ENCODE measurements around the gene ATF7. TPM values are rescaled to one million over a fixed set of nuclear protein-coding genes. Genes with fewer than 3 reads are reported as not detected.

Gene ATF7
- total RNA-seq, 1 donor, result 17.4 TPM

DNA sequence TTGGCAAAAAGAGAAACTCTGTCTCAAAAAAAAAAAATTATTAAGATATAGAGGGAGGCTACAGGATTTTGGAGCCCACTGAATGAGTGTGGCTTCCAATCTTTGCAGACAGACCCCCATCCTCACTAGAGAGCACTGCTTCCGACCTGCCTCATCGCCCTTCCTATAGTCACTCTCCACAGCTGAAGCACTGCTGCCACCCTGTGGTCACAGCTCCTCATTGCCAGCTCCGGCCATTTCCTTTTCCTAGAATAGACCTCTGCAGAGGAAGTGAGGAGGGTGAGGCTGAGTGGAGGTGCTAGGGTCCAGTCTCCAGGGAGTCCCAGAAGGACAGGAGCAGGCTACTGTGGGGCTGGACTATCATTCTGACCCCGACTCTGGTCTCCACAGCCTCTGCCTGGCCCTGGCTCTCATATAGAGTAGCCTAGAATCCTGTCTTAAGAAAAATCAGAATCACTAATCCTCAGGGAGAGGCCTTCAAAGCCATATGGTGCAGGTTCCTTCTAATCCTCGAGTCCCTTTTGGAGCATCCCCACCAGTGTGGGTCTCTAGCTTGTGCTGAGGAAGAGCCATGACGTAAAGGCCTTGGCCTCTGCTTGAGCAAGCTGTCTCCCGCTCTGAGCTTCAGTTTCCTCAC, 117.5 kb downstream of the ATF7 start:
- no peak overlapping the region for H3K4me2 ChIP-seq (ENCODE audit: insufficient read depth, low read length)
- H3K79me2 ChIP-seq (ENCODE audit: insufficient read depth, low read length), result peaks cover 12% of the 10 kb centered on the region
- TF ChIP-seq, protein P1, sequence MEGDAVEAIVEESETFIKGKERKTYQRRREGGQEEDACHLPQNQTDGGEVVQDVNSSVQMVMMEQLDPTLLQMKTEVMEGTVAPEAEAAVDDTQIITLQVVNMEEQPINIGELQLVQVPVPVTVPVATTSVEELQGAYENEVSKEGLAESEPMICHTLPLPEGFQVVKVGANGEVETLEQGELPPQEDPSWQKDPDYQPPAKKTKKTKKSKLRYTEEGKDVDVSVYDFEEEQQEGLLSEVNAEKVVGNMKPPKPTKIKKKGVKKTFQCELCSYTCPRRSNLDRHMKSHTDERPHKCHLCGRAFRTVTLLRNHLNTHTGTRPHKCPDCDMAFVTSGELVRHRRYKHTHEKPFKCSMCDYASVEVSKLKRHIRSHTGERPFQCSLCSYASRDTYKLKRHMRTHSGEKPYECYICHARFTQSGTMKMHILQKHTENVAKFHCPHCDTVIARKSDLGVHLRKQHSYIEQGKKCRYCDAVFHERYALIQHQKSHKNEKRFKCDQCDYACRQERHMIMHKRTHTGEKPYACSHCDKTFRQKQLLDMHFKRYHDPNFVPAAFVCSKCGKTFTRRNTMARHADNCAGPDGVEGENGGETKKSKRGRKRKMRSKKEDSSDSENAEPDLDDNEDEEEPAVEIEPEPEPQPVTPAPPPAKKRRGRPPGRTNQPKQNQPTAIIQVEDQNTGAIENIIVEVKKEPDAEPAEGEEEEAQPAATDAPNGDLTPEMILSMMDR (IDR thresholded peaks at IDR 0.05; ENCODE audit: extremely low read depth, low read depth, low read length), result peak; percentile 95
- no peak overlapping the region for H3K4me3 ChIP-seq (ENCODE audit: insufficient read depth, low read length)
- H3K27me3 ChIP-seq (ENCODE audit: insufficient read depth, low read length), result no peaks in the 10 kb centered on the region
- no peak overlapping the region for H3K27ac ChIP-seq (ENCODE audit: low read depth, low read length)
- H3K9me3 ChIP-seq (ENCODE audit: low read depth, low read length), result no peaks in the 10 kb centered on the region
- H3K36me3 ChIP-seq (ENCODE audit: insufficient read depth, low read length), result peaks cover 52% of the 10 kb centered on the region
- no peaks in the 10 kb centered on the region for H4K20me1 ChIP-seq (ENCODE audit: insufficient read depth, low read length)
- H2AFZ ChIP-seq (ENCODE audit: low read length), result no peak overlapping the region
- peak; percentile 95 for DNase-seq (ENCODE audit: insufficient read length, low spot score, missing footprints)
- H3K4me1 ChIP-seq (ENCODE audit: insufficient read depth, low read length), result peaks cover 36% of the 10 kb centered on the region

DNA sequence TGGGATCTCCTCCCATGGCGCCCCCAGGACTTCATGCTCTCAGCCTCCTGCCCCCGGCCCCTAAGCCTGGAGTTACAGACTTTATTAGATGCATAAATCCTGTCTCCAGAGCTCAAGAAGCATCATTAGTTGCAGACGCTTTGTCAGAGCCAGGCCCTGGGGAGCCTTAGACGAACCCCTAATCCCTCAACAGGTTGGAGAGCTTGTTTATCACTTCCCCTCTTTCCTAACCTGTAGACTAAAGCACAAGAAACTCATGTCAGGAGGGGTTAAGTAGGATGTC, 118.6 kb downstream of the ATF7 start:
- Histone ChIP-seq H3K79me2 (ENCODE audit: insufficient read depth, low read length) (peaks cover 21% of the 10 kb centered on the region), H2AFZ (ENCODE audit: low read length) (no peak overlapping the region), H4K20me1 (ENCODE audit: insufficient read depth, low read length) (no peaks in the 10 kb centered on the region), H3K27me3 (ENCODE audit: insufficient read depth, low read length) (no peaks in the 10 kb centered on the region), H3K9me3 (ENCODE audit: low read depth, low read length) (no peaks in the 10 kb centered on the region), H3K27ac (ENCODE audit: low read depth, low read length) (peak overlapping the region; percentile 36), H3K4me3 (ENCODE audit: insufficient read depth, low read length) (no peak overlapping the region), H3K4me1 (ENCODE audit: insufficient read depth, low read length) (peaks cover 47% of the 10 kb centered on the region), H3K36me3 (ENCODE audit: insufficient read depth, low read length) (peaks cover 46% of the 10 kb centered on the region), H3K4me2 (ENCODE audit: insufficient read depth, low read length) (no peak overlapping the region)
- DNase-seq (ENCODE audit: insufficient read length, low spot score, missing footprints), result no peak
- TF ChIP-seq, protein P1 (IDR thresholded peaks at IDR 0.05; ENCODE audit: extremely low read depth, low read depth, low read length), result no peak

DNA sequence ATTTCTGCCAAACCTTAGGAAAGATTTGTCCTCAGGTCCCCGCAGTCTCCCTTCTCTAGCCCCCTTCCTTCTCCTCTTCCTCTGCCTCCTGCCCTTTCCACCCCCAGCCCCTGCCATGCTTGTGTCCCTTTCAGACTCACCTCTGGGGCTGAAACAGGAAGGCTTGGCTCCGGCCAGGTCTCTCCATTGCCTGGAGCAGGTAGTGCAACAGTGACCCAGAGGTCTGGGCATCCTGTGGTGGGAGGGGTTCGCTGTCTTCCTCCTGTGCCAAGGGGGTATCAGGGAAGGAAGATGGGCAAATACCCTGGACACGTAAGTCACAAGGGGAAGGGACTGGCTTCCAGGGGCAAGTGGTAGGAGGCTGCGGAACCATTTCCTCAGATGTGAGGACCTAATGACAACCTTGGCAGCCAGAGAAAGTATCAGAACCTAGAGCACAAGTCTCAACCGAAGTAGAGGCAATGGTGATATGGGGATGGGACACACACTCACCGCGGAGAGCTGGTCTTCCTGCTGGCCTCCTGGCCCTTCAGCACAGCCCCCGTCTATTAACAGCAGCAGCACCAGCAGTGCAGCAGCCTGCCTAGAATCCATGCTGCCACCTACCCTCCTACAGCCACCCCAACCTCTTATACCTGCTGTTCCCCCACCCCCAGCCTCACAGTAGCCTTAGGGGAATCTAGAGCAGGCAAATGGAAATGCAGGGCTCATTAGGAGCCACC, 119.1 kb downstream of the ATF7 start, which contains the start of gene NPFF:
Gene NPFF, minus strand, starts transcription at position 604 of the 722 bp plus-strand sequence. Its CDS starts 10 bp downstream, at position 594.
- peaks cover 41% of the 10 kb centered on the region for H3K36me3 ChIP-seq (ENCODE audit: insufficient read depth, low read length)
- H3K4me1 ChIP-seq (ENCODE audit: insufficient read depth, low read length), result peaks cover 52% of the 10 kb centered on the region
- H3K27ac ChIP-seq (ENCODE audit: low read depth, low read length), result peak within 1 kb of the TSS; percentile 82
- no peaks in the 10 kb centered on the region for H3K27me3 ChIP-seq (ENCODE audit: insufficient read depth, low read length)
- TF ChIP-seq, protein P1 (IDR thresholded peaks at IDR 0.05; ENCODE audit: extremely low read depth, low read depth, low read length), result no peak
- H3K4me2 ChIP-seq (ENCODE audit: insufficient read depth, low read length), result peak within 1 kb of the TSS; percentile 7
- H2AFZ ChIP-seq (ENCODE audit: low read length), result no peak within 1 kb of the TSS
- H3K9me3 ChIP-seq (ENCODE audit: low read depth, low read length), result no peaks in the 10 kb centered on the region
- DNase-seq (ENCODE audit: insufficient read length, low spot score, missing footprints), result peak; percentile 31
- no peak within 1 kb of the TSS for H3K4me3 ChIP-seq (ENCODE audit: insufficient read depth, low read length)
- H3K79me2 ChIP-seq (ENCODE audit: insufficient read depth, low read length), result peaks cover 21% of the 10 kb centered on the region
- H4K20me1 ChIP-seq (ENCODE audit: insufficient read depth, low read length), result peaks cover 2% of the 10 kb centered on the region

DNA sequence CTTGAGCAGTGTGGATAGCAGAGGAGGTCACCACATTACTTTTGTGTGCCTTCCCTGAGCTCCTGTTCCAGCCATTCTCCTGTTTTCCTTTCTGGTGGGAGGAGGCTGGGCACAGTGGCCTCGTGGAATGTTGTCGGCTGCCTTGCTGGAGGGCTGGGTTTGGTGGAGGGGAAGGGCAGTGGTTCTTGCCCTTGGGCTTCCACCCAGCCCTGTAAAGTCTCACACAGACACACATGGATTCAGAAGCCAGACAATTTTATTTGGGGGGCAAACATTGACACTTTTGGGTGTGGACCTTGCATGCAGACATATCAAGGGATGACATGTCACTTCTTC, 119.8 kb downstream of the ATF7 start:
- Histone ChIP-seq H3K4me3 (ENCODE audit: insufficient read depth, low read length) (no peak overlapping the region), H4K20me1 (ENCODE audit: insufficient read depth, low read length) (peaks cover 3% of the 10 kb centered on the region), H3K4me2 (ENCODE audit: insufficient read depth, low read length) (peak overlapping the region; percentile 7), H3K9me3 (ENCODE audit: low read depth, low read length) (no peaks in the 10 kb centered on the region), H3K4me1 (ENCODE audit: insufficient read depth, low read length) (peaks cover 58% of the 10 kb centered on the region), H3K36me3 (ENCODE audit: insufficient read depth, low read length) (peaks cover 34% of the 10 kb centered on the region), H2AFZ (ENCODE audit: low read length) (no peak overlapping the region), H3K27ac (ENCODE audit: low read depth, low read length) (peak overlapping the region; percentile 82), H3K79me2 (ENCODE audit: insufficient read depth, low read length) (peaks cover 23% of the 10 kb centered on the region), H3K27me3 (ENCODE audit: insufficient read depth, low read length) (no peaks in the 10 kb centered on the region)
- DNase-seq (ENCODE audit: insufficient read length, low spot score, missing footprints), result no peak
- TF ChIP-seq, protein P1 (IDR thresholded peaks at IDR 0.05; ENCODE audit: extremely low read depth, low read depth, low read length), result no peak
